ENCODE data around the gene SOX8. TPM values are rescaled to one million over a fixed set of nuclear protein-coding genes. Genes with fewer than 3 reads are reported as not detected.

The SOX8 gene
- total RNA-seq, 1 donor from 2014 or later, result 0.81 TPM

- intact Hi-C loops (cut with DNase I), result no loop called here
- ATAC-seq, result no peak
- DNase-seq, result no peak
- Histone ChIP-seq H3K27me3 (peaks cover 29% of the 10 kb centered on the region), H3K9me3 (no peaks in the 10 kb centered on the region), H3K36me3 (no peaks in the 10 kb centered on the region), H3K4me3 (no peak overlapping the region), H3K4me1 (no peaks in the 10 kb centered on the region), H3K27ac (no peak overlapping the region)
- no peak for TF ChIP-seq CTCF (IDR thresholded peaks at IDR 0.05)
Measured at GRCh38 chr16:1033128-1033679, 51.6 kb downstream of the SOX8 start.

GRCh38 chr16:1034230-1035065, 52.9 kb downstream of the SOX8 start:
- no peak for TF ChIP-seq CTCF (IDR thresholded peaks at IDR 0.05)
- H3K36me3 ChIP-seq, result no peaks in the 10 kb centered on the region
- H3K4me3 ChIP-seq, result no peak overlapping the region
- H3K27ac ChIP-seq, result no peak overlapping the region
- H3K4me1 ChIP-seq, result no peaks in the 10 kb centered on the region
- no peaks in the 10 kb centered on the region for H3K9me3 ChIP-seq
- intact Hi-C loops (cut with DNase I), result no loop called here
- no peak for ATAC-seq
- H3K27me3 ChIP-seq, result peaks cover 39% of the 10 kb centered on the region
- DNase-seq, result no peak

- H3K9me3 ChIP-seq, result no peaks in the 10 kb centered on the region
- no peaks in the 10 kb centered on the region for H3K36me3 ChIP-seq
- intact Hi-C loops (cut with DNase I), result no loop called here
- DNase-seq, result no peak
- no peaks in the 10 kb centered on the region for H3K4me1 ChIP-seq
- H3K27ac ChIP-seq, result no peak overlapping the region
- H3K4me3 ChIP-seq, result no peak overlapping the region
- ATAC-seq, result no peak
- no peak for TF ChIP-seq CTCF (IDR thresholded peaks at IDR 0.05)
- H3K27me3 ChIP-seq, result peaks cover 40% of the 10 kb centered on the region
Measured at GRCh38 chr16:1035066-1035415, 53.5 kb downstream of the SOX8 start.

GRCh38 chr16:1036166-1036565, 54.6 kb downstream of the SOX8 start:
- Histone ChIP-seq H3K27ac (no peak overlapping the region), H3K4me3 (no peak overlapping the region), H3K9me3 (no peaks in the 10 kb centered on the region), H3K27me3 (peaks cover 38% of the 10 kb centered on the region), H3K36me3 (no peaks in the 10 kb centered on the region), H3K4me1 (no peaks in the 10 kb centered on the region)
- DNase-seq (no peak), ATAC-seq (no peak)
- intact Hi-C loops (cut with DNase I), result no loop called here
- no peak for TF ChIP-seq CTCF (IDR thresholded peaks at IDR 0.05)

Other genes starting within 250 kb of the SOX8 start
- 24.2 TPM for gene CIAO3, start 240.8 kb upstream of the SOX8 start, total RNA-seq
- 93.3 TPM for gene MSLN, start 221.0 kb upstream of the SOX8 start, total RNA-seq
- gene RPUSD1, start 193.4 kb upstream of the SOX8 start, total RNA-seq, result 14.2 TPM
- 12.3 TPM for gene CHTF18, start 193.2 kb upstream of the SOX8 start, total RNA-seq
- not detected for gene GNG13, start 181.0 kb upstream of the SOX8 start, total RNA-seq
- gene LMF1, start 10.8 kb upstream of the SOX8 start, total RNA-seq, result 19.0 TPM
- gene SSTR5, start 91.0 kb downstream of the SOX8 start, total RNA-seq, result not detected
- not detected for gene C1QTNF8, start 114.5 kb downstream of the SOX8 start, total RNA-seq
- 10.9 TPM for gene CACNA1H, start 171.3 kb downstream of the SOX8 start, total RNA-seq
- 2.3 TPM for gene TPSG1, start 243.5 kb downstream of the SOX8 start, total RNA-seq
- gene TPSB2, start 248.4 kb downstream of the SOX8 start, total RNA-seq, result 181 TPM